ENCODE results near the gene WDR64. TPM values are rescaled to one million over a fixed set of nuclear protein-coding genes. Genes with fewer than 3 reads are reported as not detected.
"Not testable (repeated sequence)": the region's sequence is repeated elsewhere in the genome, so short reads cannot be mapped to it uniquely, and the experiment has no call there.

The WDR64 gene
- total RNA-seq, 6 donors from 2014 or later, result 0.20 TPM; not detected in 5

- Histone ChIP-seq H3K9me3 (no peaks in the 10 kb centered on the region), H3K27ac (no peak overlapping the region), H3K36me3 (no peaks in the 10 kb centered on the region), H3K27me3 (no peaks in the 10 kb centered on the region), H3K4me3 (no peak overlapping the region), H3K4me1 (no peaks in the 10 kb centered on the region)
- TF ChIP-seq POLR2A (IDR thresholded peaks at IDR 0.05) (no peak), EP300 (IDR thresholded peaks at IDR 0.05) (no peak), CTCF (IDR thresholded peaks at IDR 0.05) (no peak), POLR2AphosphoS5 (IDR thresholded peaks at IDR 0.05) (no peak)
- ATAC-seq (ENCODE audit: low FRiP score in 2 of 2) (no peak), DNase-seq (no peak)
- 86 to 88% methylated on average over 2 of the region's 2 CpGs for WGBS, 2 donors
These were observed 46.1 kb downstream of the WDR64 start for GRCh38 chr1:241698177-241698576.

GRCh38 chr1:241701483-241702295 is 49.6 kb downstream of the WDR64 start:
- TF ChIP-seq POLR2A (IDR thresholded peaks at IDR 0.05) (no peak), CTCF (IDR thresholded peaks at IDR 0.05) (no peak), POLR2AphosphoS5 (IDR thresholded peaks at IDR 0.05) (no peak), EP300 (IDR thresholded peaks at IDR 0.05) (no peak)
- ATAC-seq (ENCODE audit: low FRiP score in 2 of 2) (no peak), DNase-seq (no peak)
- no peak overlapping the region for H3K4me3 ChIP-seq
- WGBS, 2 donors, result 0 to 25% methylated on average over 1 of the region's 1 CpG
- H3K4me1 ChIP-seq, result no peaks in the 10 kb centered on the region
- H3K36me3 ChIP-seq, result no peaks in the 10 kb centered on the region
- H3K27ac ChIP-seq, result no peak overlapping the region
- H3K27me3 ChIP-seq, result no peaks in the 10 kb centered on the region
- no peaks in the 10 kb centered on the region for H3K9me3 ChIP-seq

- DNase-seq (no peak), ATAC-seq (ENCODE audit: low FRiP score in 2 of 2) (no peak)
- peaks cover 0 to 6% (median 1%) of the 10 kb centered on the region in 4 donors for H3K4me1 ChIP-seq
- 87% methylated on average over 6 of the region's 6 CpGs for WGBS, 2 donors
- no peak overlapping the region for H3K4me3 ChIP-seq
- no peak overlapping the region for H3K27ac ChIP-seq
- no peaks in the 10 kb centered on the region for H3K27me3 ChIP-seq
- no peaks in the 10 kb centered on the region for H3K9me3 ChIP-seq
- TF ChIP-seq POLR2A (IDR thresholded peaks at IDR 0.05) (no peak), CTCF (IDR thresholded peaks at IDR 0.05) (no peak), EP300 (IDR thresholded peaks at IDR 0.05) (no peak), POLR2AphosphoS5 (IDR thresholded peaks at IDR 0.05) (no peak)
- no peaks in the 10 kb centered on the region for H3K36me3 ChIP-seq
These were observed 50.6 kb downstream of the WDR64 start for GRCh38 chr1:241702442-241703373.

- H3K36me3 ChIP-seq; H3K4me1 ChIP-seq; H3K4me3 ChIP-seq; ATAC-seq (ENCODE audit: low FRiP score in 2 of 2); H3K27ac ChIP-seq; DNase-seq; H3K27me3 ChIP-seq; H3K9me3 ChIP-seq: not testable (repeated sequence)
- WGBS, 2 donors, result 90 to 91% methylated on average over 4 of the region's 4 CpGs
These were observed 51.7 kb downstream of the WDR64 start for GRCh38 chr1:241703739-241704138.

- WGBS, 2 donors, result 50 to 69% methylated on average over 1 to 2 of the region's 2 CpGs
- H3K4me1 ChIP-seq, result peaks cover 0 to 6% (median 1%) of the 10 kb centered on the region in 4 donors
These were observed 54.2 kb downstream of the WDR64 start for GRCh38 chr1:241706257-241706656.

More at GRCh38 chr1:241706257-241706656, 54.2 kb downstream of the WDR64 start:
- Histone ChIP-seq H3K4me3 (no peak overlapping the region), H3K36me3 (no peaks in the 10 kb centered on the region), H3K27ac (no peak overlapping the region), H3K9me3 (no peaks in the 10 kb centered on the region), H3K27me3 (no peaks in the 10 kb centered on the region)
- no peak for ATAC-seq (ENCODE audit: low FRiP score in 2 of 2)
- TF ChIP-seq POLR2AphosphoS5 (IDR thresholded peaks at IDR 0.05) (no peak), POLR2A (IDR thresholded peaks at IDR 0.05) (no peak), CTCF (IDR thresholded peaks at IDR 0.05) (no peak), EP300 (IDR thresholded peaks at IDR 0.05) (no peak)
- no peak for DNase-seq

All from upper lobe of left lung (tissue), 6 donors.